ENCODE results near the gene CNTNAP2.

DNA sequence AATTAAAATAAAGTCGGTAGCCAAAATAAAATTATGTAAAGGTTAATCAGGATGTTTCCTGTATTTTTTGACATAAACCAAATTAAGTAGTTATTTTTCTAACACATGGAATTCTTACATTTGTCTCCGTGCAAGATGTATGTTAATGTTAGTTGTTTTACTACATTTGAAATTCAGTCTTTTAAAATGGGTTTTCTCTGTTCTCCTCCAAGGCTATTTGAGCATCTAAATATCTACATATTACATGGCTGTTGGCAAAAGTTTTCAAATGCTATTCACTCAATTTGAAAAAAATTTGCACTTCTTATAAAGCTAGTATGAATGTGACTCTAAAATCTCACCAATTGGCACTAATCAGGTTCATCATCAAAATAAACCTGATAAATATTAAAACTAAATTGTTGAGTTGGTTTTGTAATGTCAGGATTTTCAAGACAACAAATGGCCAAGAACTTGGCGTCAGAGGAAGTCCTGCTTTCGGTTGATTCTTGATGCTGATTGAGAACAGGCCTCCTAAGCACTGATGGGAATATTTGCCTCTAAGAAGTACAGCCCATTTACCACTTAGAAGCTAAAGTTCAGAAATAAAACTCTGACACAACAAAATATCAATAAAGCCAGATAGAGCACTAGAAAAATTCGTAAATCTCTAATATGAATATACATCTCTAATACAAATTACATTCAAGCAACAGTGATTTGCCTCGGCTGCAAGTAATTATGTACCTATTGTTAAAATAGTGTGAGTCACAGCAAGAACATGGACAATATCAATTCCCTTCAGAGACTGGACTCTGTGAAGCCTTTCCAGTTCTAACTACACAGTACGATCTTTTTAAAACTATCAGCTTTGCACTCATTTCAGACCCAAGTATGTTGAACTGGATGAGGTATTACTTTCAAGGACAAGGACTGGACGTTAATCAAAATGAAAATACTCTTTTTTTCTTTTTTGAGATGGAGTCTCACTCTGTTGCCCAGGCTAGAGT is 1740.8 kb downstream of the CNTNAP2 start:
- TF ChIP-seq CTCF (IDR thresholded peaks at IDR 0.05): no peak
- no peak for TF ChIP-seq EP300 (IDR thresholded peaks at IDR 0.05)
- no peak for TF ChIP-seq POLR2A (IDR thresholded peaks at IDR 0.05)

All from tibial nerve (tissue), 4 donors.